Left ventricle myocardium inferior (tissue), 1 donor: ENCODE measurements around the gene KCNN2. TPM values are rescaled to one million over a fixed set of nuclear protein-coding genes. Genes with fewer than 3 reads are reported as not detected.

Source experiments
- DNase-seq: peaks from one replicate; pipeline ENCODE4 v3.0.0-alpha.2; 2020
- H3K27ac ChIP-seq: fragments of 200-600 bp; replicated peaks from 2 replicates; pipeline ENCODE4 v1.8.0; 2021
- H3K27me3 ChIP-seq: fragments of 200-600 bp; 2 replicates; pipeline ENCODE4 v1.8.0; 2021; ENCODE audit warnings: low read depth
- H3K36me3 ChIP-seq: fragments of 200-600 bp; 2 replicates; pipeline ENCODE4 v1.8.0; 2021
- H3K4me1 ChIP-seq: fragments of 200-600 bp; 2 replicates; pipeline ENCODE4 v1.8.0; 2021
- H3K4me3 ChIP-seq: fragments of 200-600 bp; 2 replicates; pipeline ENCODE4 v1.8.0; 2021; ENCODE audit warnings: mild to moderate bottlenecking, moderate library complexity
- H3K9me3 ChIP-seq: fragments of 200-600 bp; replicated peaks from 2 replicates; pipeline ENCODE4 v1.8.0; 2021
- intact Hi-C: fragments of 100-400 bp; cut with micrococcal nuclease; formaldehyde crosslinking; loops from one replicate; pipeline ENCODE4 v1.11.0; 2022
- total RNA-seq: library from RNA; stranded (reverse); fragmentation: NEBNext Ultra II Directional; extraction: Animal tissue kit (Norgen Biotek cat#: 25700); gene quantifications from one replicate; pipeline ENCODE4 v1.2.1, GENCODE V29; 2021
- TF ChIP-seq, protein P1 (sequence below): fragments of 200-600 bp; IDR thresholded peaks from 2 replicates; pipeline ENCODE4 v1.8.0; 2021; ENCODE audit warnings: antibody characterized with exemption, mild to moderate bottlenecking, borderline replicate concordance
- donor health status: DM: no; HTN: yes; CAD: no; lungs with severe emphysema.

The KCNN2 gene
- total RNA-seq, 1 donor from 2014 or later = 7.2 TPM

DNA sequence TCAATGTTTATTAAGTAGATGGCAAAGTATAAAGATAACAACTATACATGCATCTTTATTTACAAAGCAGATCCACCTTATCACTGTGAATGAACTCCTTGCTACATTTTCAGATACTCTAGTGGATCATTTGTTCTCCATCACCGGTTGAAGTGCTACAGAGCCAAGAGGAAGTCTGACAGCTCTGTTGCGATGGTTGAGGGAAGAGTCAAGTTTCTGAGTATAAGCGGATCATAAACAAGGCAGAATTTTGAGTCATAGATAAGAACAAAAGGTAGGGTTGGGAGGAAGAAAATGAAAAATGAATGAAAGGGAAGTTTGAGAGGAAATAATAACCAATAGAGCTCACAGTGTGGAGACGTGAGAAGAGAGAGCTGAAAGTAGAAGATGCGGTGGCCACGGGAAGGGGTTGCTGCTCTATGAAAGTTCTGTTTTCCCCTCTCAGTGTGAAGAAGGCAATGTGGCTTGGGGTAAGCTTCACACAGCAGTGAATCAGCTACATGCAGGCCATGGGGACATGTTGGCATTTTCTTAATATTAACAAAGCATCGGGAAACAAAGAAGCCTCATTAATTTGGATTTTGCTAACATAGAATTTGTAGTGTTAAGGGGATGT lies 30.8 kb upstream of the KCNN2 start:
- no peak overlapping the region for H3K4me3 ChIP-seq
- H3K9me3 ChIP-seq = no peaks in the 10 kb centered on the region
- intact Hi-C loops = no loop called here
- H3K27me3 ChIP-seq = no peaks in the 10 kb centered on the region
- TF ChIP-seq, protein P1, sequence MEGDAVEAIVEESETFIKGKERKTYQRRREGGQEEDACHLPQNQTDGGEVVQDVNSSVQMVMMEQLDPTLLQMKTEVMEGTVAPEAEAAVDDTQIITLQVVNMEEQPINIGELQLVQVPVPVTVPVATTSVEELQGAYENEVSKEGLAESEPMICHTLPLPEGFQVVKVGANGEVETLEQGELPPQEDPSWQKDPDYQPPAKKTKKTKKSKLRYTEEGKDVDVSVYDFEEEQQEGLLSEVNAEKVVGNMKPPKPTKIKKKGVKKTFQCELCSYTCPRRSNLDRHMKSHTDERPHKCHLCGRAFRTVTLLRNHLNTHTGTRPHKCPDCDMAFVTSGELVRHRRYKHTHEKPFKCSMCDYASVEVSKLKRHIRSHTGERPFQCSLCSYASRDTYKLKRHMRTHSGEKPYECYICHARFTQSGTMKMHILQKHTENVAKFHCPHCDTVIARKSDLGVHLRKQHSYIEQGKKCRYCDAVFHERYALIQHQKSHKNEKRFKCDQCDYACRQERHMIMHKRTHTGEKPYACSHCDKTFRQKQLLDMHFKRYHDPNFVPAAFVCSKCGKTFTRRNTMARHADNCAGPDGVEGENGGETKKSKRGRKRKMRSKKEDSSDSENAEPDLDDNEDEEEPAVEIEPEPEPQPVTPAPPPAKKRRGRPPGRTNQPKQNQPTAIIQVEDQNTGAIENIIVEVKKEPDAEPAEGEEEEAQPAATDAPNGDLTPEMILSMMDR = no peak
- H3K27ac ChIP-seq = no peak overlapping the region
- no peak for DNase-seq
- peaks cover 5% of the 10 kb centered on the region for H3K4me1 ChIP-seq
- H3K36me3 ChIP-seq = no peaks in the 10 kb centered on the region

GRCh38 chr5:114332493-114332892 lies 29.4 kb upstream of the KCNN2 start:
- TF ChIP-seq, protein P1 = no peak
- DNase-seq = no peak
- Histone ChIP-seq H3K36me3 (no peaks in the 10 kb centered on the region), H3K27ac (no peak overlapping the region), H3K4me1 (peaks cover under 1% of the 10 kb centered on the region), H3K9me3 (no peaks in the 10 kb centered on the region), H3K27me3 (no peaks in the 10 kb centered on the region), H3K4me3 (no peak overlapping the region)
- intact Hi-C loops = no loop called here

- no peaks in the 10 kb centered on the region for H3K4me1 ChIP-seq
- H3K27me3 ChIP-seq = no peaks in the 10 kb centered on the region
- H3K36me3 ChIP-seq = no peaks in the 10 kb centered on the region
- H3K9me3 ChIP-seq = no peaks in the 10 kb centered on the region
- no peak overlapping the region for H3K4me3 ChIP-seq
- TF ChIP-seq, protein P1 = no peak
- intact Hi-C loops = no loop called here
- no peak overlapping the region for H3K27ac ChIP-seq
- DNase-seq = no peak
Measured at GRCh38 chr5:114332925-114333324, 28.9 kb upstream of the KCNN2 start.

- Histone ChIP-seq H3K27me3 (no peaks in the 10 kb centered on the region), H3K4me3 (no peak overlapping the region), H3K27ac (no peak overlapping the region), H3K9me3 (peaks cover 12% of the 10 kb centered on the region), H3K4me1 (no peaks in the 10 kb centered on the region), H3K36me3 (no peaks in the 10 kb centered on the region)
- intact Hi-C loops = no loop called here
- DNase-seq = no peak
- TF ChIP-seq, protein P1 = no peak
Measured at GRCh38 chr5:114335391-114335790, 26.5 kb upstream of the KCNN2 start.

DNA sequence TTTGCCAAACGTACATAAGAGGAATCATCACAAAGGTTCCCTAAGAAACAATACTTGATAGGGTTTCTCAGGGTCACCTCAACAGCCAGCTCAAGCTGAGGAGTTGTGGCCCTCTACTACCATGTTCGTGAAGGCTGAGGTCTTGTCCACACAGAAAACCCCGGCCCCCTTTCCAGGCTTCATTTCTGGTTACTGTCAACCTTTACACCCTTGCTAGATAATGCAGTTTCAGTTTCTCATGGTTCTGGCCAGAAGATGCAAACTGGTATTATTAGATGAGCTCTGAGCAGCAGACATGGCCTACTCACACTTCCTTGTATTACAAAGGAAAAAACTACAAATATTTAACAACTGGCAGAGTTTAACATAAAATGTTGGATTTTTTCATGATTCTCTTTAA lies 22.8 kb upstream of the KCNN2 start:
- H3K27me3 ChIP-seq = no peaks in the 10 kb centered on the region
- no peak for DNase-seq
- H3K4me1 ChIP-seq = no peaks in the 10 kb centered on the region
- peaks cover 12% of the 10 kb centered on the region for H3K9me3 ChIP-seq
- H3K36me3 ChIP-seq = no peaks in the 10 kb centered on the region
- intact Hi-C loops = no loop called here
- no peak overlapping the region for H3K4me3 ChIP-seq
- no peak overlapping the region for H3K27ac ChIP-seq
- TF ChIP-seq, protein P1 = no peak
